ENCODE measurements around the gene FBXO3. TPM values are rescaled to one million over a fixed set of nuclear protein-coding genes. Genes with fewer than 3 reads are reported as not detected.
A peak's percentile ranks its signal among the peaks of the same experiment; 100 is the strongest.

Gene FBXO3
- total RNA-seq, 3 donors from 2014 or later (not counting 1 experiment from before 2014, with no cell fraction given), result 54.9 to 64.7 (median 56.2) TPM

GRCh38 chr11:33716243-33716642, 58.1 kb downstream of the FBXO3 start:
- Histone ChIP-seq H3K36me3 (ENCODE audit: control insufficient read depth, insufficient read depth, low read length) (peaks cover 7% of the 10 kb centered on the region), H3K4me1 (ENCODE audit: control insufficient read depth, insufficient read depth, low read length) (no peaks in the 10 kb centered on the region), H3K27me3 (ENCODE audit: control insufficient read depth, insufficient read depth, low read length) (no peaks in the 10 kb centered on the region), H3K4me3 (ENCODE audit: low read length) (no peak overlapping the region), H3K27ac (ENCODE audit: low read length) (no peak overlapping the region), H3K9me3 (ENCODE audit: control insufficient read depth, insufficient read depth, low read length) (no peaks in the 10 kb centered on the region)
- H3K4me3 Mint-ChIP-seq, result no peak overlapping the region
- peak in 1 of 2 donors; percentile 51 for DNase-seq
- peak overlapping the region in 1 of 2 donors; percentile 18 for H3K27ac Mint-ChIP-seq
- ATAC-seq, result no peak
- peaks cover 0 to under 1% of the 10 kb centered on the region in 2 donors for H3K4me1 Mint-ChIP-seq
- H3K27me3 Mint-ChIP-seq (ENCODE audit: low read depth in 2 of 2), result no peaks in the 10 kb centered on the region
- no peaks in the 10 kb centered on the region for H3K9me3 Mint-ChIP-seq
- intact Hi-C loops (cut with micrococcal nuclease), result loop anchor here (1.0 kb wide), 1 partner anchor 26 kb away; no protein-coding TSS in a partner anchor
- WGBS (ENCODE audit: insufficient coverage), result 100% methylated on average over 2 of the region's 2 CpGs
- H3K36me3 Mint-ChIP-seq, result no peaks in the 10 kb centered on the region
- TF ChIP-seq, protein P1, sequence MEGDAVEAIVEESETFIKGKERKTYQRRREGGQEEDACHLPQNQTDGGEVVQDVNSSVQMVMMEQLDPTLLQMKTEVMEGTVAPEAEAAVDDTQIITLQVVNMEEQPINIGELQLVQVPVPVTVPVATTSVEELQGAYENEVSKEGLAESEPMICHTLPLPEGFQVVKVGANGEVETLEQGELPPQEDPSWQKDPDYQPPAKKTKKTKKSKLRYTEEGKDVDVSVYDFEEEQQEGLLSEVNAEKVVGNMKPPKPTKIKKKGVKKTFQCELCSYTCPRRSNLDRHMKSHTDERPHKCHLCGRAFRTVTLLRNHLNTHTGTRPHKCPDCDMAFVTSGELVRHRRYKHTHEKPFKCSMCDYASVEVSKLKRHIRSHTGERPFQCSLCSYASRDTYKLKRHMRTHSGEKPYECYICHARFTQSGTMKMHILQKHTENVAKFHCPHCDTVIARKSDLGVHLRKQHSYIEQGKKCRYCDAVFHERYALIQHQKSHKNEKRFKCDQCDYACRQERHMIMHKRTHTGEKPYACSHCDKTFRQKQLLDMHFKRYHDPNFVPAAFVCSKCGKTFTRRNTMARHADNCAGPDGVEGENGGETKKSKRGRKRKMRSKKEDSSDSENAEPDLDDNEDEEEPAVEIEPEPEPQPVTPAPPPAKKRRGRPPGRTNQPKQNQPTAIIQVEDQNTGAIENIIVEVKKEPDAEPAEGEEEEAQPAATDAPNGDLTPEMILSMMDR (IDR thresholded peaks at IDR 0.05), result no peak

DNA sequence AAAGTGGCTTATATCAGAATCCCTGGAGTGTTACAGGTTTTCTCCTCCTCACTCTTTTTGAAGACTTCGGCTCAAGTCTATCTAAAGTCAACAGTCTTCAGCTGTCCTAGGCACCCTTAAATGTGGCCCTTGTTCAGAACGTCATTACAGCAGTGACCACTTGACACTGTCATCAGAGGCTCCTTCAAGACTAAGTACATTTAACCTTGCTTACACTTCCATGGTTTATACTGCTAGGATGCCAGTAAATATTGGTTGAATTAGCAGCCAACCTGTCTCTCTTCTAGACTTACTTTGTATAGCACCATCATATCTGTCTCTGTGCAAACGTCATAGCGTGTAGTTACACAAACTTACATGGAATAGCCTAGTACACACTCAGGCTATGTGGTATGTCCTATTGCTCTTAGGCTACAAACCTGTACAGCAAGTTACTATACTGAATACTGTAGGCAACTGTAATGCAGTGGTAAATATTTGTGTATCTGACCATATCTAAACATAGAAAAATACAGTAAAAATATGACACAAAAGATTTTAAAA, 60.4 kb downstream of the FBXO3 start:
- intact Hi-C loops (cut with micrococcal nuclease), result no loop called here
- H3K36me3 ChIP-seq (ENCODE audit: control insufficient read depth, insufficient read depth, low read length), result peaks cover 10% of the 10 kb centered on the region

GRCh38 chr11:33713151-33713855, 61.0 kb downstream of the FBXO3 start:
- Mint-ChIP-seq H3K36me3 (no peaks in the 10 kb centered on the region), H3K4me3 (no peak overlapping the region), H3K4me1 (no peaks in the 10 kb centered on the region), H3K9me3 (no peaks in the 10 kb centered on the region), H3K27me3 (ENCODE audit: low read depth in 2 of 2) (no peaks in the 10 kb centered on the region), H3K27ac (no peak overlapping the region)
- peaks cover 10% of the 10 kb centered on the region for H3K36me3 ChIP-seq (ENCODE audit: control insufficient read depth, insufficient read depth, low read length)
- no peak overlapping the region for H3K27ac ChIP-seq (ENCODE audit: low read length)
- intact Hi-C loops (cut with micrococcal nuclease), result no loop called here
- no peaks in the 10 kb centered on the region for H3K4me1 ChIP-seq (ENCODE audit: control insufficient read depth, insufficient read depth, low read length)
- DNase-seq, result no peak
- H3K9me3 ChIP-seq (ENCODE audit: control insufficient read depth, insufficient read depth, low read length), result no peaks in the 10 kb centered on the region
- ATAC-seq, result no peak
- TF ChIP-seq, protein P1 (IDR thresholded peaks at IDR 0.05), result no peak
- no peaks in the 10 kb centered on the region for H3K27me3 ChIP-seq (ENCODE audit: control insufficient read depth, insufficient read depth, low read length)
- H3K4me3 ChIP-seq (ENCODE audit: low read length), result no peak overlapping the region
- 100% methylated on average over 4 of the region's 5 CpGs for WGBS (ENCODE audit: insufficient coverage)

More for the DNA sequence above, 60.4 kb downstream of the FBXO3 start:
- Mint-ChIP-seq H3K4me3 (no peak overlapping the region), H3K4me1 (no peaks in the 10 kb centered on the region), H3K9me3 (no peaks in the 10 kb centered on the region), H3K27me3 (ENCODE audit: low read depth in 2 of 2) (no peaks in the 10 kb centered on the region), H3K27ac (no peak overlapping the region), H3K36me3 (no peaks in the 10 kb centered on the region)
- Histone ChIP-seq H3K27me3 (ENCODE audit: control insufficient read depth, insufficient read depth, low read length) (no peaks in the 10 kb centered on the region), H3K4me1 (ENCODE audit: control insufficient read depth, insufficient read depth, low read length) (no peaks in the 10 kb centered on the region), H3K4me3 (ENCODE audit: low read length) (no peak overlapping the region), H3K9me3 (ENCODE audit: control insufficient read depth, insufficient read depth, low read length) (no peaks in the 10 kb centered on the region), H3K27ac (ENCODE audit: low read length) (no peak overlapping the region)
- WGBS (ENCODE audit: insufficient coverage), result 98% methylated on average over 4 of the region's 4 CpGs
- TF ChIP-seq, protein P1 (IDR thresholded peaks at IDR 0.05), result no peak
- ATAC-seq (no peak), DNase-seq (no peak)
